Stimulated activated effector memory CD8-positive, alpha-beta T cell treated with anti-CD3 and anti-CD28 coated beads, Interleukin-12 subunit alpha, Interleukin-12 subunit beta, amount 100 ng/mL, for 72 hours (primary cell): ENCODE results near the gene FBF1.

ENCODE experiments used
- ATAC-seq: fragments of 150-1000 bp; cut with Tn5 transposase; 2 replicates; pipeline ENCODE4 v1.10.0; 2021
- DNase-seq, 2 donors: peaks; one replicate each; pipeline ENCODE4 v3.0.0; 2021 to 2022; ENCODE audit warnings: low spot score in 2 of 2
- H3K27ac Mint-ChIP-seq: one replicate; pipeline ENCODE4 v1.8.0; 2022; ENCODE audit warnings: mild to moderate bottlenecking, mixed read lengths
- H3K36me3 Mint-ChIP-seq: one replicate; pipeline ENCODE4 v1.8.0; 2022; ENCODE audit warnings: mild to moderate bottlenecking, mixed read lengths
- H3K4me1 Mint-ChIP-seq: one replicate; pipeline ENCODE4 v1.8.0; 2022; ENCODE audit warnings: mixed read lengths
- H3K4me3 Mint-ChIP-seq: one replicate; pipeline ENCODE4 v1.8.0; 2022; ENCODE audit warnings: mild to moderate bottlenecking, mixed read lengths
- H3K9me3 Mint-ChIP-seq: one replicate; pipeline ENCODE4 v1.8.0; 2022; ENCODE audit warnings: mixed read lengths

The FBF1 gene

GRCh38 chr17:75909812-75910274 lies 31.0 kb downstream of the FBF1 start:
- Mint-ChIP-seq H3K4me3 (no peak overlapping the region), H3K9me3 (no peaks in the 10 kb centered on the region), H3K36me3 (peaks cover 6% of the 10 kb centered on the region), H3K4me1 (no peaks in the 10 kb centered on the region), H3K27ac (peak overlapping the region; percentile 73)
- ATAC-seq (no peak), DNase-seq (no peak)

- no peak for ATAC-seq
- H3K4me3 Mint-ChIP-seq: no peak overlapping the region
- peaks cover 4% of the 10 kb centered on the region for H3K36me3 Mint-ChIP-seq
- peaks cover under 1% of the 10 kb centered on the region for H3K4me1 Mint-ChIP-seq
- H3K27ac Mint-ChIP-seq: peak overlapping the region; percentile 73
- H3K9me3 Mint-ChIP-seq: no peaks in the 10 kb centered on the region
- no peak for DNase-seq
Observed at GRCh38 chr17:75909051-75909811, 31.6 kb downstream of the FBF1 start.

- Mint-ChIP-seq H3K4me1 (peaks cover 6% of the 10 kb centered on the region), H3K27ac (no peak overlapping the region), H3K4me3 (no peak overlapping the region), H3K9me3 (no peaks in the 10 kb centered on the region), H3K36me3 (peaks cover 4% of the 10 kb centered on the region)
- ATAC-seq: no peak
- no peak for DNase-seq
Observed at GRCh38 chr17:75908201-75908600, 32.6 kb downstream of the FBF1 start.

- H3K4me3 Mint-ChIP-seq: peak overlapping the region; percentile 22
- H3K36me3 Mint-ChIP-seq: peaks cover 12% of the 10 kb centered on the region
- H3K27ac Mint-ChIP-seq: peak overlapping the region; percentile 74
- DNase-seq (no peak), ATAC-seq (no peak)
- peaks cover 6% of the 10 kb centered on the region for H3K4me1 Mint-ChIP-seq
- no peaks in the 10 kb centered on the region for H3K9me3 Mint-ChIP-seq
Observed at GRCh38 chr17:75906143-75906884, 34.5 kb downstream of the FBF1 start.

- H3K36me3 Mint-ChIP-seq: peaks cover 26% of the 10 kb centered on the region
- H3K9me3 Mint-ChIP-seq: no peaks in the 10 kb centered on the region
- ATAC-seq: peak; percentile 98
Observed at GRCh38 chr17:75904749-75905521, 35.9 kb downstream of the FBF1 start, which contains the start of gene MRPL38. MRPL38 (minus strand) TSS chr17:75904884; CDS start chr17:75904875, 9 bp downstream.

GRCh38 chr17:75902406-75902805 lies 38.4 kb downstream of the FBF1 start:
- H3K36me3 Mint-ChIP-seq: peaks cover 50% of the 10 kb centered on the region
- no peak overlapping the region for H3K4me3 Mint-ChIP-seq
- DNase-seq (no peak), ATAC-seq (no peak)
- no peaks in the 10 kb centered on the region for H3K9me3 Mint-ChIP-seq
- no peak overlapping the region for H3K27ac Mint-ChIP-seq
- peaks cover 9% of the 10 kb centered on the region for H3K4me1 Mint-ChIP-seq

More at GRCh38 chr17:75904749-75905521, 35.9 kb downstream of the FBF1 start, which contains the start of gene MRPL38:
- H3K27ac Mint-ChIP-seq: peak within 1 kb of the TSS; percentile 93
- H3K4me3 Mint-ChIP-seq: peak within 1 kb of the TSS; percentile 86
- peaks cover 6% of the 10 kb centered on the region for H3K4me1 Mint-ChIP-seq
- peak; percentile 98 for DNase-seq

GRCh38 chr17:75901727-75902126 lies 39.1 kb downstream of the FBF1 start:
- DNase-seq: no peak
- Mint-ChIP-seq H3K4me3 (no peak overlapping the region), H3K9me3 (no peaks in the 10 kb centered on the region), H3K36me3 (peaks cover 54% of the 10 kb centered on the region), H3K4me1 (peaks cover 11% of the 10 kb centered on the region), H3K27ac (no peak overlapping the region)
- ATAC-seq: no peak

- H3K4me1 Mint-ChIP-seq: peaks cover 13% of the 10 kb centered on the region
- H3K9me3 Mint-ChIP-seq: no peaks in the 10 kb centered on the region
- ATAC-seq: no peak
- H3K27ac Mint-ChIP-seq: no peak overlapping the region
- no peak for DNase-seq
- no peak overlapping the region for H3K4me3 Mint-ChIP-seq
- peaks cover 56% of the 10 kb centered on the region for H3K36me3 Mint-ChIP-seq
Observed at GRCh38 chr17:75900691-75901533, 39.9 kb downstream of the FBF1 start.

GRCh38 chr17:75899767-75900468 lies 40.9 kb downstream of the FBF1 start:
- DNase-seq: no peak
- H3K27ac Mint-ChIP-seq: no peak overlapping the region
- H3K36me3 Mint-ChIP-seq: peaks cover 63% of the 10 kb centered on the region
- H3K4me1 Mint-ChIP-seq: peaks cover 23% of the 10 kb centered on the region
- ATAC-seq: no peak
- no peak overlapping the region for H3K4me3 Mint-ChIP-seq
- H3K9me3 Mint-ChIP-seq: no peaks in the 10 kb centered on the region

- ATAC-seq (no peak), DNase-seq (no peak)
- Mint-ChIP-seq H3K27ac (no peak overlapping the region), H3K4me1 (peaks cover 26% of the 10 kb centered on the region), H3K9me3 (no peaks in the 10 kb centered on the region), H3K36me3 (peaks cover 63% of the 10 kb centered on the region), H3K4me3 (no peak overlapping the region)
Observed at GRCh38 chr17:75899353-75899752, 41.5 kb downstream of the FBF1 start.

- no peaks in the 10 kb centered on the region for H3K9me3 Mint-ChIP-seq
- no peak for DNase-seq
Observed at GRCh38 chr17:75898791-75899190, 42.1 kb downstream of the FBF1 start.

GRCh38 chr17:75898065-75898464 lies 42.8 kb downstream of the FBF1 start:
- peak overlapping the region; percentile 70 for H3K27ac Mint-ChIP-seq
- peaks cover 58% of the 10 kb centered on the region for H3K36me3 Mint-ChIP-seq
- peak overlapping the region; percentile 86 for H3K4me3 Mint-ChIP-seq
- no peaks in the 10 kb centered on the region for H3K9me3 Mint-ChIP-seq
- peaks cover 29% of the 10 kb centered on the region for H3K4me1 Mint-ChIP-seq
- no peak for DNase-seq
- no peak for ATAC-seq

More at GRCh38 chr17:75898791-75899190, 42.1 kb downstream of the FBF1 start:
- Mint-ChIP-seq H3K27ac (no peak overlapping the region), H3K4me1 (peaks cover 27% of the 10 kb centered on the region), H3K36me3 (peaks cover 63% of the 10 kb centered on the region), H3K4me3 (no peak overlapping the region)
- no peak for ATAC-seq

- H3K27ac Mint-ChIP-seq: peak overlapping the region; percentile 70
- ATAC-seq: no peak
- peaks cover 56% of the 10 kb centered on the region for H3K36me3 Mint-ChIP-seq
- no peak for DNase-seq
- peaks cover 29% of the 10 kb centered on the region for H3K4me1 Mint-ChIP-seq
- H3K4me3 Mint-ChIP-seq: peak overlapping the region; percentile 86
- no peaks in the 10 kb centered on the region for H3K9me3 Mint-ChIP-seq
Observed at GRCh38 chr17:75897160-75898019, 43.5 kb downstream of the FBF1 start.
